Measurements from ENCODE around the gene IRF2BP1.
A peak's percentile ranks its signal among the peaks of the same experiment; 100 is the strongest.
"Not testable (repeated sequence)": the region's sequence is repeated elsewhere in the genome, so short reads cannot be mapped to it uniquely, and the experiment has no call there.

The IRF2BP1 gene

DNA sequence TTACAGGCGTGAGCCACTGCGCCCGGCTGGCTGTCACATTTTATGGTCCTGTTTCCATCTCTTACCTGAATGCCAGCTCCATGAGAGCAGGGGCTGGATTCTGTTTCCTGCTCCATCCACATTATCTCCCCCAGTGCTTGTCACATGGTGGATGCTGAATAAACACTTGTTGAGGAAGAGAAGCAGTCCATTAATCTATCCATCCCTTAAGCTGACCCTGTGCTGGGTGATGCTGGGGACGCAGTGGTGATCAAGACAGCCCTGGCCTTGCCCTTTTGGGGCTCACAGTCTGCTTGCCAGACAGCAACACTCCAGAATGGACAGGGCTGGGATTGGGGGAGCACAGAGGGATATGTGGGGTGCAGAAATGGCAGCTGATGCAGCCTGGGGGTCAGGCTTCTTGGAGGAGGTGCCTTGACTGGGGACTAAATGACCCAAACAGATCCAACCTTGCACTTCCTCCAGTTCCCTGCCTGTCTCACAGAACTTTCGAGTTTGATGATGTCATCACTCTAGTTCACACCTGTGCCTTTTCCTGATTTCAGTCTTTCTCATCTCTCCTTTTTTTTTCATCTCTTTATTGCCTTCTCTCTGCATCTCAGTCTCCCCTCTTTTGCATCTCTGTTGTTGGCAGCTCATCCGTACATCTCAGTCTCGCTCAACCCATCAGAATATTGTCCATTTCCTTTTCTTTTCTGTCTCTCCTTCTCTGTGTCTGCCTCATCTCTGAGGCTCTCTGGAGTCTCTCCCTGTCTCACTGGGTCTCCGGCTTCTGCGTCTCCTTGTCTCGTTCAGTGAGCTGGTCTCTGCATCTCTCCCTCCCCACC, 4.6 kb downstream of the IRF2BP1 start:
- no peak for DNase-seq

DNA sequence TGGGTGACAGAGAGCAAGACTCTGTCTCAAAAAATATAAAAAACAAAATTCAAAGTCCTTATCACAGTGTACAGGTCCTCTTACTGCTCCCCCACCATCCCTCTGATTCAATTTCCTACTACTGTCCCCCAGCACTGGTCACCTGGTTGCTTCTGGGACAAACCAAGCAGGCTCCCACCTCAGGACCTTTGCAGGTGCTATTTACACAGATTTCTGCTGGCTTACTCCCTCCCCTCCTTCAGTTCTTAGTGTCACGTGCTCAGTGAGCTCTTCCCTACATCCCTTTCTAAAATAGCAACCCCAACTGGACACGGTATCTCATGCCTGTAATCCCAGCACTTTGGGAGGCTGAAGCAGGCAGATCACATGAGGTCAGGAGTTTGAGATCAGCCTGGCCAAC, 6.0 kb downstream of the IRF2BP1 start:
- DNase-seq = no peak

DNA sequence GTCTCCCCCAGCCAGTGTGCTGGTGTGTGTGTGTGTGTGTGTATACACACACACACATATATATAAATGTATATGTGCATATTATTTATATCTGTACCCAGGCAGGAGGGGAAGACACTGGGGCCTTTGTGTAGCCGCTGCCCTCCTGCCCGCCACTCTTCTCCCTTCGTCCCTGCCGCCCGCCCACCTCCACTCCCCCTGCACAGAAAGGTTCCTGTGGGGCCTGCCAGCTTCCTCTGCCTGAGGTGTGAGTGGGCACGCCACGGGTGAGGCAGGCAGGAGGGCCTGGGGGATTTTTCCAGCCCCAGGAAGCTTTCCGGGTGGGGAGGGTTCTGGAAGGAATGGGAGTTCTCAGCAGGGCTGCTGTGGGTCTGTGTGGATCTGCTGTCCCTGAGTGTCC, 6.9 kb downstream of the IRF2BP1 start:
- no peak for DNase-seq

DNA sequence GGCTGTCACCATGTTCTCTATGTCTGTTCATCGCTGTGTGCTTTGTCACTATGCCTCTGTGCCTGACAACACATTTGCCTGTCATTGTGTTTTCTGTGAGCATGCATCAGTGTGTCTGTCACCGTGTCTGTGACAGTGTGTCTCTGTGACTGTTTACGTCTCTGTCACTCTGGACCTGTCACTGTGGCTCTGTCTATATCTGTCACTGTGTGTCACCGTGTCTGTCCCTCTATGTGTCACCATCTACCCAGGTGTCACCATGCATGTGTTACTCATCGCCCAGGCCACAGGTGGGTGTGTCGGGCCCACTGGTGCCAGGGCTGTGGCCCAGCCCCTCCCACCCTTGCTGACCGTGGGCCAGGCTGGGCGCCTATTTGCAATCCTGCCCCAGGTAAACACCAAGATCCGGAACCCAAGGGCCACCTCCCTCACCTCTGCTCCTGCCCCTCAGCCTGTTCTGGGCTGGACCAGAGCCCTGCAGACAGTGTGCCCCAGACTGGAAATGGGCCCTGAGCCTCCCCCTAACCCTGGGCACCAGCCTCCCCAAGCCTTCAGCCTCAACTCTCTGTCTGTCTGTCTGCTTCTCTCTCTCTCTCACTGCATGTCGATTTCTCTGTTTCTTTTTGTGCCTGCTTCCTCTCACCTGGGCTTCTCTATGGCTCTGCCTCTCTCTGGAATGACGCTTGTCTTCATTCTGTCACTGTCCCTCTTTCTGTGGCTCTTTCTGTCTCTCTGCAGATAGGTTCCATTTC, 7.7 kb downstream of the IRF2BP1 start:
- DNase-seq = no peak

DNA sequence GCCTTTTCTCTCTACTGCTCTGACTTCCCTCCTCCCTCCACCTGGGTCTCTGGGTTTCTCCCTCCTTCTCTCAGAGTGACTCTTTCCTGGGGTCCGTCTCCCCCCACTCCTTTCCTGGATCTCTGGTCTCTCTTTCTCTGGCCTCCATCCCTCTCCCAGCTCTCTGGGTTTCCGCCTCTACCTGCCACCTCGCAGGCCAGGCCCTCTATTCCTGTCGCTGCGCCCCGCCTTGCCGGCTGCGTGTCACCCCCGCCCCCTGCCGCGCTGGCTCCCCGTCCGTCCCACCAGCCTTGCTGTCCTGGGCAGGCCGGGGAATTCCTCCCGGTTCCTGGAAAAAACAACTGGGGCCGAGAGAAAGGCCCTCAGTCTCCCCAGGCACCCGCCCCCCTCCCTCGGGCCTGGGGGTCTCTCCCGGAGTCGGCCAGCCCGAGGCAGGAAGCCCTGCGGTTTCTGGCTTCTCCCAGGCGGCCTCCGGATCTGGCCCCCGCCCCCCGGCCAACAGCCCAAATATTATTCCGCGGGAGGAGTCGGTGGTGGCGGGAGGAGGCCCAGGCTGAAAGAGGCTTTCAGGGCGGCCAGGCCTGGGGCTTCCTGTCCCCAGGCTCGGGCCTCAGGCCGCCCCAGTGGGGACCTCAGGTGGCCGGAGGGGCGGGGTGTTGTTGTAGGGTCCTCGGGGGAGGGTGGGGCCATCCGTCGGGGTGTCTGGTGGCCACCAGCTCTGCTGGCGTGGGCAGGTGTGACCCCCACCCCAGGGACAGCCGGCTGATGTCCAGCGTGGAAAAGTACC, 9.3 kb downstream of the IRF2BP1 start:
- DNase-seq = no peak

DNA sequence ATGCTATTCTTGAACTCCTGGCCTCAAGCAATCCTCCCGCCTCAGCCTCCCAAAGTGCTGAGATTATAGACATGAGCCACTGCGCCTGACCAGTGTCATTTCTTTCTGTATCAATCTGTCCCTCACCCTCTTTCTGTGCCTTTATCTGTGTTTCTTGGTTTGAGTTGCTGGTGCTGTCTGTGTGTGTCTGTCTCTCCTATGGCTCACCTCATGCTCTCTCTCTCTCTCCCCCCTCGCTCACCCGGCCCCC, 9.9 kb downstream of the IRF2BP1 start:
- no peak for DNase-seq

DNA sequence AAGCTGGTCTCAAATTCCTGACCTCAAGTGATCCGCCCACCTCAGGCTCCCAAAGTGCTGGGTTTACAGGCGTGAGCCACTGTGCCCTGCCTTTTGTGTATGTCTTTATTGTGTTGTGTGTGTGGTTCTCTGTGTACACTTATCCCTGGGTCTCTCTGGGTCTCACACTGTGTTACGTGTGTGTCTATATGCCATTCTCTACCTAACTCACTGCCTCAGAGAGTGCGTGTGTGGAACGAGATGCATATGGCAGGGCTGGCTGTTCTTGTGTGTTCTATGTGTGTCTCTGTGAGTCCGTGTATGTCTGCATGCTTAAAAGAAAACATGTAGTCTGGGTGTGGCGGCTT, 11.3 kb downstream of the IRF2BP1 start:
- no peak for DNase-seq

DNA sequence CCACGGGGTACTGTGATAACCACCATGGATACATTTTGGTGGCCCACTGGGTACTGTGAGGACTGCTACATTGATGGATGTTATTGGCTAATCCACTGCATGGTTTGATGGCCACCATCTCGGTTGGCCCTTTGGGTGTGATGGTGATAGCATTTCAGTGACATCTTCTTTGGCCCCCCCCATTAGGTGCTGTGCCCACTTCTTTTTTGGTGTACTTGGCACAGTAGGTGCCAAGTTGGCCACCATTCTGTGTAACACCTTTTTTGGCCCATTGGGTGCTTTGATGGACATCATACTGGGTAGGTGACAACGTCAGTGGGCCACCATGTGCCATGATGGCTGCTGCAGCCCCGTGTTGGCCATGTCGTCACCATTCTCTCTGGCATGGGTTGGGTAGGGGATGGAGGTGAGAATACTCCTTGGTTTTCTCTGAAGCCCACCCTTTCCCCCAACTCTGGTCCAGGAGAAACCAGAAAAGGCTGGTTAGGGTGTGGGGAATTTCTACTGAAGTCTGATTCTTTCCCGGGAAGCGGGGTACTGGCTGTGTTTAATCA, 12.6 kb downstream of the IRF2BP1 start:
- DNase-seq = no peak

DNA sequence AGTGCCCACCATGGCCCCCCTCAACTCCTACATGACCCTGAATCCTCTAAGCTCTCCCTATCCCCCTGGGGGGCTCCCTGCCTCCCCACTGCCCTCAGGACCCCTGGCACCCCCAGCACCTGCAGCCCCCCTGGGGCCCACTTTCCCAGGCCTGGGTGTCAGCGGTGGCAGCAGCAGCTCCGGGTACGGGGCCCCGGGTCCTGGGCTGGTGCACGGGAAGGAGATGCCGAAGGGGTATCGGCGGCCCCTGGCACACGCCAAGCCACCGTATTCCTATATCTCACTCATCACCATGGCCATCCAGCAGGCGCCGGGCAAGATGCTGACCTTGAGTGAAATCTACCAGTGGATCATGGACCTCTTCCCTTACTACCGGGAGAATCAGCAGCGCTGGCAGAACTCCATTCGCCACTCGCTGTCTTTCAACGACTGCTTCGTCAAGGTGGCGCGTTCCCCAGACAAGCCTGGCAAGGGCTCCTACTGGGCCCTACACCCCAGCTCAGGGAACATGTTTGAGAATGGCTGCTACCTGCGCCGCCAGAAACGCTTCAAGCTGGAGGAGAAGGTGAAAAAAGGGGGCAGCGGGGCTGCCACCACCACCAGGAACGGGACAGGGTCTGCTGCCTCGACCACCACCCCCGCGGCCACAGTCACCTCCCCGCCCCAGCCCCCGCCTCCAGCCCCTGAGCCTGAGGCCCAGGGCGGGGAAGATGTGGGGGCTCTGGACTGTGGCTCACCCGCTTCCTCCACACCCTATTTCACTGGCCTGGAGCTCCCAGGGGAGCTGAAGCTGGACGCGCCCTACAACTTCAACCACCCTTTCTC, 13.6 kb downstream of the IRF2BP1 start:
- no peak for DNase-seq

DNA sequence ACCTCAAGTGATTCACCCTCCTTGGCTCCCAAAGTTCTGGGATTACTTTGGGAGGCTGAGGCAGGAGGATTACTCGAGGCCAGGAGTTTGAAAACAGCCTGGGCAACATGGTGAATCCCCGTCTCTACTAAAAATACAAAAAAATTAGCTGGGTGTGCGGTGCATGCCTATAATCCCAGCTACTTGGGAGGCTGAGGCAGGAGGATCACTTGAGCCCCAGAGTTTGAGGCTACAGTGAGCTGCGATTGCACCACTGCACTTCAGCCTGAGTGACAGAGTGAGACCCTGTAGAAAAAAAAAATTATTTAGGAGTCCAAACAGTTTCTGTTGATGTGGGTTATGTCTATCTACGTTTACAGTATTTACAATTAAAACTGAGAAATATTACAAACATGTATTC, 15.1 kb downstream of the IRF2BP1 start:
- DNase-seq = no peak

DNA sequence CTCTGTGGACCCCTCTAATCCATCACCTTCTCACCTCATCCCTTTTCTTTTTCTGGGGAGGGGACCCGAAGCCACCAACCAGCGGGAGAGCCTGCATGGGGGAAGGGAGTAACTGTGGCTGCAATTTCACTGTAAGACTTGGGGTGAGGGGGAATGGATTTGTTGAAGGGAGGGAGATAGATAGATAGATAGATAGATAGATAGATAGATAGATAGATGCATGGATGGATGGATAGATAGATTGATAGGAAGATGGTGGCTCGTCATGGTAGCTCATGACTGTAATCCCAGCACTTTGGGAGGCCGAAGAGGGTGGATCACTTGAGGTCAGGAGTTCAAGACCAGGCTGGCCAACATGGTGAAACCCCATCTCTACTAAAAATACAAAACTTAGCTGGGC, 18.7 kb downstream of the IRF2BP1 start:
- not testable (repeated sequence) for DNase-seq

DNA sequence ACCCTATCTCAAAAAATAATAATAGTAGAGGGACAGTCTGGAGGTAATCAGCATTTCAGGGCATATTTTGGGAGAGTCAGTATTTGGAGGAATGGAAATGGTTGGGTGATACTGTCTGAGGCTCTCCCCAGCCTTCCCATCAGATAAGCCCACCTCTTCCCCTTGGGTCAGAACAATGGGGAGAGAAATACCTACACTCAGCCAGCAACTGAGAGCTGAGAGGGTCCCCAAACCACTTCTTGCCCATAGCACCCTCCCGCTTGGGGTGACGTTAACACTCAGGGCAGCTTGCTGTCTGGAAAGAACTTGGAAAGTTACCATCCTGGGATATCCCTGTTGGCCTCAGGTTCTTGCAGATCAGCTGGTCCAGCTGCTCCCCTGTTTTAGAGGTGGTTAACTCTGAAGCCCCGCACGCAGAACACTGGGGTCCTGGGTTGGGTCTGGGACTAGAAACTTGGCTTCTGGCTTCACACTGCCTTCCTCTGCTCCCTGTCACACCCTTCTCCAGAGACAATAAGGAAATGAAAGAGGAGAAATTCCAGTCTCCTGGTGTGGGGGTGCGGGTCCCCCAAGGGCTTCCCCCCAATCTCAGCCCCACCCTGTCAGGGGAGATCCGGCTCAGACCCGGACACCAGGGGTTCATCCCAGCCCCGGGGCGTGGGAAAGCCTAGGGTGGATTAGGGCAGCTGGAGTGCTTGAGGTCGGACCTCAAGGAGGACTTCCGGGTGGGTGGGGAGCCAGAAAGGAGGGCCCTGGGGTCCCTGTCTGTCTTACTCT, 19.4 kb downstream of the IRF2BP1 start:
- no peak for DNase-seq

DNA sequence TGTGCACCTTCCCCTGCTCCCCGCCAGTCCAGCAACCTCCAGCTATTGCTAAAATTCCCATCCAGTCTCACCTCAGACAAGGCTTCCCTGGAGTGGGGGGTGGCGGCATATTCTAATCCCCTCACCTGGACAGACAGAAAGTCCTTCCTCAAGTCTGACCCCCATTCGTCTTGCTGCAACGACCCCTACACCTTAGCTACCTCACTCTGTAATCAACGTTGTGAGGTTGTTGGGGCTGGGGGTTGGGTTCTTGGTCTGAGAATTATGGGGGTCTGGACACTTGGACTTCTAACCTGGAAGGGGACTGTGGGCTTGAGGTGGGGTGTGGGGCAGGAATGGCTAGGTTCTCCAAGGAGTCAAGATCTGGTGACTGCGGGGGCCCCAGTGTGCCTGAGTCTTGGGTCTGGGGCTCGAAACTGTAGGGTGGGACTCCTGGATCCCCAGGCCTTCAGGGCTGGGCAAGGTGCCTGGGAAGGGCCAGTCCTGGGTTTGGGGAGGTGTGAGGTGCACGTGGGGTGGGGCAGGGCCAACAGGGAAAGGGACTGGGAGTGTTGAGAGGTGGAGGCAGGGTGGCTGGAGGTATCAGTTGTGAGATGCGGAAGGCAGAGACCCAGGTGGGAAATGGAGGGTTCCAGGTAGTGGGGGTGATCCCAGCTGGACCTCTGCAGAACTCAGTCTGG, 20.5 kb downstream of the IRF2BP1 start:
- DNase-seq = no peak

DNA sequence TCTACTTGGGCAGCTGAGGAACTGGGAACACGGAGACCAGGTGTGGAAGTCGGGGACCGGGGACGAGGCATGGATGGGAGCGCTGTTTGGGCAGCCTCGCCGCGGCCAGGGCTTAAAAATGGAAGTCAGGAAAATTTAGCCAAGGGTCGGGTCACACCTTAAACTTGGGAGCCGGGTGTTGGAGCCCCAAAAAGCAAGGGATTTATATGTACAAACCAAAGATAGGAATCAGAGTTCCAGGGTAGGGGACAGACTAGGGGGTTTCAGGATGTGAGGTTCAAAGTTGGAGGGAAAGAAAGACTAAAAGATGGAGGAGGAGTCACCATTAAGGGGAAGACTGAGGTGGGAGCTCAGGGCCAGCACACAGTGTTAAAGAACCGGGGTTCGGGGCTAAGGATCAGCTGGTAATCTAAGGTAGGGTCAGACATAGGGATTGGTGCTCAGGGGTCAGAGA, 21.3 kb downstream of the IRF2BP1 start:
- DNase-seq = no peak

DNA sequence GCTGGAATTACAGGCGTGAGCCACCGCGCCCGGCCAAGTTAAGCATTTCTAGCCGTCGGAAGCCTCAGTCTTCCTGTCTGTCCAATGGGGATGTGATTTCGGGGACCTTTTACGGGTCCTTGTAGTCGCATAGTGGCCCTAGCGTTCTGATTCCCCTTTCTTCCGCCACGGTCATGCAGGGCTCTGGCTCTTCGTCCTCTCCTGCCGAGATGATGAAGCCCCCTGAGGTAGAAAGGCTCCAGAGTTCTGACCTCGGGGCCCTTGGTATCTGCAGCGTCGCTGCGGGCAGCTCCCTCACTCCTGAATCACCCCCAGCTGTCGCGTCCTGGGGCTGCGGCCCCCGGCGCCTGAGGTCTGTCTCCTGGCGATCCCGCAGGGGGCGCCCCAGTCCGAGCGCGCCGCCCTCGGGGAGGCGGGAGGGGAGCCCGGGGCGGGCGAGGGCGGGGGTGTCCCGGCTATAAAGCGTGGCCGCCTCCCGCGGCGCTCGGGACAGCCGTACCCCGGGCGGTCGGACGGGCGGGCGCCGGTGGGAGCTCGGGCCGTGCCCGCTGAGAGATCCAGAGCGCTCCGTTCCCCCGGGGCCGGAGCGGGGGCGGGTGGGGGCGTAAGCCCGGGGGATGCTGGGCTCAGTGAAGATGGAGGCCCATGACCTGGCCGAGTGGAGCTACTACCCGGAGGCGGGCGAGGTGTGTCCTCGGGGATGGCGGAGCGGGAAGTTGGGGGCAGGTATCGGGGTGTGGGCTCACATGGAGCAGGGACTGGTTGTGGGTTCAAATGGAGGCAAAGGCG, 21.9 kb downstream of the IRF2BP1 start, which contains the start of gene FOXA3:
Gene FOXA3, plus strand, starts transcription at position 487 of the 789 bp plus-strand sequence. Its CDS starts 131 bp downstream, at position 618.
- DNase-seq = peak; percentile 16

DNA sequence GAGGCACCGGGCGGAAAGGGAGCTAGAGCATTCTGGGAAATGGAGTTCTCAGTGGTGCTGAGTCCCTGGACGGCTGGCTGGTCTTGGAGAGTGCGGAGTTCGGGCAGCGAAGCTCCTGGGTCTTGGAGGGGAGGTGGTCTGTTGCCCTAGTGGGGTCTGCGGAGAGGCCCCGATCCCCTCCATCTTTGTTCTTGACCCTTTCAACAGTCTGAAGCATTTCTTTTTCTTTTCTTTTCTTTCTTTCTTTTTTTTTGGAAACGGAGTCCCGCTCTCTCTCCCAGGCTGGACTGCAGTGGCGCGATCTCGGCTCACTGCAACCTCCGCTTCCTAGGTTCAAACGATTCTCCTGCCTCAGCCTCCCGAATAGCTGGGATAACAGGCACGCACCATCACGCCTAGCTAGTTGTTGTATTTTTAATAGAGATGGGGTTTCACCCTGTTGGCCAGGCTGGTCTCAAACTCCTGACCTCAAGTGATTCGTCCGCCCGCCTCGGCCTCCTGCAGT, 22.6 kb downstream of the IRF2BP1 start:
- DNase-seq = no peak

DNA sequence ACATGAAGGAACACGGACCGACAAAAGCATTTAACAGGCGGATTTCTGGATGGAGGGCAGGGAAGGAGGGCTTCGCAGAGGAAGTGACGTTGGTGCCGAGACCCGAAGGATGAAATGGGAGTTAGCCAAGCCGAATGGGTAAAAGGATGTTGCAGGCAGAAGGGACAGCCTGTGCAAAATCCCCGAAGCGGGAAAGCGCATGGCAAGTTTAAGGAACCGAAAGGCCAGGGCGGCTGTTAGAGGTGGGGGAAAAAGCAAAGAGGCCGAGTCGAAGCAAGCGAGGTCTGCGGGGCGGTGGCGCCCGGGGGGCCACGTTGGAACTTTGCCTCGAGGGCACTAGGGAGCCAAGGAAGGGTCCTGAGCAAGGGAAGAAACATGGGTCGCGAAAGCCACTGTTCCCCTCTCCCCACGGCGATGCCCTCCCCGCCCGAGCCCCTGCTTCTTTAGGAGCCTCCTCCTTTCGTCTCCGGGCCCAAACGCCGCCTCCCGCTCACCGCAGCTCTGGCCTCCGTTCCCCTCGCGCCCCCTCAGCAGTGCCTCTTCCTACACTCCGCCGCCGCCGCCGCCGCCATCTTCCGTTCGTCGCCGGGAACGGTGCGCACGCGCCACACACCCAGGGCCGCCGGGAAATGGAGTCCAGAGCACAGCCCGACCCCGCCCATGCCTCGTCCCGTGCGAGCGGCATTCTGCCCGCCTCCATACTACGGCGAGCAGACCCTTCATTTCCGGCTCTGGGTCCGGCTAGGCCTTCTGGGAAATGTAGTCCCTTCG, 23.2 kb downstream of the IRF2BP1 start, which contains the start of gene SYMPK:
Gene SYMPK, minus strand, starts transcription at position 584 of the 771 bp plus-strand sequence. CDS start 8,652 bp downstream, outside the sequence.
- DNase-seq = peak; percentile 96

DNA sequence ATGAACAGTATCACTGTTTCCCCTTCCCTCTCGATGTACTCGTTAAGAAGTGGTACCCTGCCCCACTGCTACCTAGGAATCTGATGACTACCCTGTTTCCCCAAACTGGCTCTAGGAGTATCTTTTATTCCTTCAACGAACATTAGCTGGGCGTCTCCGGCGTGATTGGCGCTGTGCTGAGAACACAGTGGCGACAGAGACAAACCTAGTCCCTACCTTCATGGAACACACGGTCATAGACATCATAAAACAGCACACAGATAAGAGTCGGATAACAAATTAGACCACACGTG, 23.7 kb downstream of the IRF2BP1 start:
- no peak for DNase-seq

Data from NCI-H345 (cell line).